ENCODE results near the gene PIMREG. TPM values are rescaled to one million over a fixed set of nuclear protein-coding genes. Genes with fewer than 3 reads are reported as not detected.

The PIMREG gene
- total and polyA plus RNA-seq, 2 experiments from 2014 or later = 3.9 to 11.8 TPM

- Histone ChIP-seq H3K4me1 (ENCODE audit: insufficient read depth) (no peaks in the 10 kb centered on the region), H3K9me2 (replicated peaks; ENCODE audit: insufficient read depth) (no peaks in the 10 kb centered on the region), H2AFZ (no peak overlapping the region), H4K20me1 (ENCODE audit: insufficient read depth, poor library complexity, severe bottlenecking) (no peaks in the 10 kb centered on the region), H3K27ac (no peak overlapping the region), H3K79me2 (no peaks in the 10 kb centered on the region), H3K4me3 (no peak overlapping the region), H3K27me3 (no peaks in the 10 kb centered on the region), H3K9me3 (ENCODE audit: low read depth) (no peaks in the 10 kb centered on the region), H3K4me2 (no peak overlapping the region), H3K36me3 (replicated peaks; ENCODE audit: insufficient read depth, low read depth) (no peaks in the 10 kb centered on the region)
- TF ChIP-seq CTCF (IDR thresholded peaks at IDR 0.05; ENCODE audit: poor library complexity) (no peak), EZH2phosphoT487 (IDR thresholded peaks at IDR 0.05; ENCODE audit: low read depth, severe bottlenecking, unreplicated experiment) (no peak), EZH2 (IDR thresholded peaks at IDR 0.05; ENCODE audit: borderline replicate concordance) (no peak)
- no peak for DNase-seq (ENCODE audit: low spot score)
- 82% methylated on average over 14 of the region's 14 CpGs for WGBS (ENCODE audit: low lambda C conversion rate, missing lambda C conversion rate)
Observed at GRCh38 chr17:6423931-6424330, 20.3 kb upstream of the PIMREG start.

- TF ChIP-seq EZH2phosphoT487 (IDR thresholded peaks at IDR 0.05; ENCODE audit: low read depth, severe bottlenecking, unreplicated experiment) = no peak
- TF ChIP-seq CTCF (IDR thresholded peaks at IDR 0.05; ENCODE audit: poor library complexity) = no peak
- no peak for TF ChIP-seq EZH2 (IDR thresholded peaks at IDR 0.05; ENCODE audit: borderline replicate concordance)
- Histone ChIP-seq H3K4me2 (no peak overlapping the region), H3K27ac (no peak overlapping the region), H4K20me1 (ENCODE audit: insufficient read depth, poor library complexity, severe bottlenecking) (no peaks in the 10 kb centered on the region), H2AFZ (no peak overlapping the region), H3K4me3 (no peak overlapping the region), H3K9me3 (ENCODE audit: low read depth) (no peaks in the 10 kb centered on the region), H3K79me2 (no peaks in the 10 kb centered on the region), H3K27me3 (no peaks in the 10 kb centered on the region), H3K36me3 (replicated peaks; ENCODE audit: insufficient read depth, low read depth) (no peaks in the 10 kb centered on the region), H3K4me1 (ENCODE audit: insufficient read depth) (no peaks in the 10 kb centered on the region), H3K9me2 (replicated peaks; ENCODE audit: insufficient read depth) (no peaks in the 10 kb centered on the region)
- no peak for DNase-seq (ENCODE audit: low spot score)
- 93% methylated on average over 15 of the region's 18 CpGs for WGBS (ENCODE audit: low lambda C conversion rate, missing lambda C conversion rate)
Observed at GRCh38 chr17:6425407-6425806, 18.8 kb upstream of the PIMREG start.

- no peaks in the 10 kb centered on the region for H4K20me1 ChIP-seq (ENCODE audit: insufficient read depth, poor library complexity, severe bottlenecking)
- no peaks in the 10 kb centered on the region for H3K9me3 ChIP-seq (ENCODE audit: low read depth)
- WGBS (ENCODE audit: low lambda C conversion rate, missing lambda C conversion rate) = 94% methylated on average over 22 of the region's 25 CpGs
- H3K36me3 ChIP-seq (replicated peaks; ENCODE audit: insufficient read depth, low read depth) = no peaks in the 10 kb centered on the region
- H3K4me1 ChIP-seq (ENCODE audit: insufficient read depth) = no peaks in the 10 kb centered on the region
- H3K79me2 ChIP-seq = no peaks in the 10 kb centered on the region
- no peak overlapping the region for H2AFZ ChIP-seq
- no peaks in the 10 kb centered on the region for H3K27me3 ChIP-seq
- H3K27ac ChIP-seq = no peak overlapping the region
- no peaks in the 10 kb centered on the region for H3K9me2 ChIP-seq (replicated peaks; ENCODE audit: insufficient read depth)
- DNase-seq (ENCODE audit: low spot score) = no peak
- H3K4me2 ChIP-seq = no peak overlapping the region
- H3K4me3 ChIP-seq = no peak overlapping the region
- TF ChIP-seq EZH2 (IDR thresholded peaks at IDR 0.05; ENCODE audit: borderline replicate concordance) (no peak), EZH2phosphoT487 (IDR thresholded peaks at IDR 0.05; ENCODE audit: low read depth, severe bottlenecking, unreplicated experiment) (no peak), CTCF (IDR thresholded peaks at IDR 0.05; ENCODE audit: poor library complexity) (no peak)
Observed at GRCh38 chr17:6426356-6427101, 17.7 kb upstream of the PIMREG start.

Data from hepatocyte (in vitro differentiated cells).